ENCODE results near the gene FLAD1. TPM values are rescaled to one million over a fixed set of nuclear protein-coding genes. Genes with fewer than 3 reads are reported as not detected.
A peak's percentile ranks its signal among the peaks of the same experiment; 100 is the strongest.

Gene FLAD1
- total and polyA plus RNA-seq, 11 donors = 19.4 to 50.7 (median 27.4) TPM

DNA sequence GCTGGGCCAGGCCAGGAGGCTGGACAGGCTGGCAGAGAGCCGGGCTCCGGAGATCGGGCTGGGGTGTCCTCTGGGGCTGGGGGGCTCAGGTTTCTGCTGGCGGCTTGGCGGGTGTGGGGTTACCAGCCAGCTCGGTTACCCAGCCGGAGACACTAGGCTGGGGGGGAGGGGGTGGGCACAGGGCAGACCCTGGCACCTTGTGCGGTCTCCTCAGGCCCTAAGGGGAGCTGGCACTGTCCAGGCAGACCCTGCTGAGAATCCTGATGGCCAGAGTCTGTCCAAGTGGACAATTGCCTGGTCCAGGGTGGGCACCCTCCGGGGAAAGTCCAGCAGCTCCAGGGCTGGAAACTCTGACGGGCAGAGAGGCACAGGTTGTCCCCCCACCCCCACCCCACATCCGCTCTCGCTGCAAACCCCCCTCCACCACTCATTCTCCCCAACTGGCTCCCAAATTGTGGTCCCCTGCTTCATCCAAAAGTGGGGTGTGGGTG lies 26.1 kb downstream of the FLAD1 start:
- ATAC-seq = no peak
- intact Hi-C loops (cut with DNase I) = no loop called here

DNA sequence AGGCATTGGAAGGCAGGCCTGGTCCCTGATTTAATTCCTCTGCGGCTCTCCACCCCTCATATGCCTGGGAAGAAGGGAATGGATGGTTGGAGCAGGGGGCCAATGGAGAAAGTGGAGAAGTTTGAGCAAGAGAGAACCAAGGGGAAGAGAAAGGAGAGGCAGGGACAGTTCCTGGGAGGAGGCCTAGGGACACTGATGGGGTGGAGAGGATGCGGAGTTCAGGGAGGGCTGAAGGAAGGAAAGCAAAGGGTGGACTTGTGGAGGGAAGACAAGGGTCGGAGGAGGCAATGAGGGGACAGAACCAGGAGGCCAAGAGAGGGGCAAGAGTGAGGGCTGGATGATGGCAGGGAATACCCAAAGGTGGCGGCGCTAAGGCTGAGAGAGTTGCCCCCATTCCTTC lies 26.6 kb downstream of the FLAD1 start:
- DNase-seq = no peak
- H3K27ac ChIP-seq = peak overlapping the region in 3 of 12 donors; percentile 10 to 98 (median 97)

More for the DNA sequence above, 26.1 kb downstream of the FLAD1 start:
- TF ChIP-seq, protein P1, sequence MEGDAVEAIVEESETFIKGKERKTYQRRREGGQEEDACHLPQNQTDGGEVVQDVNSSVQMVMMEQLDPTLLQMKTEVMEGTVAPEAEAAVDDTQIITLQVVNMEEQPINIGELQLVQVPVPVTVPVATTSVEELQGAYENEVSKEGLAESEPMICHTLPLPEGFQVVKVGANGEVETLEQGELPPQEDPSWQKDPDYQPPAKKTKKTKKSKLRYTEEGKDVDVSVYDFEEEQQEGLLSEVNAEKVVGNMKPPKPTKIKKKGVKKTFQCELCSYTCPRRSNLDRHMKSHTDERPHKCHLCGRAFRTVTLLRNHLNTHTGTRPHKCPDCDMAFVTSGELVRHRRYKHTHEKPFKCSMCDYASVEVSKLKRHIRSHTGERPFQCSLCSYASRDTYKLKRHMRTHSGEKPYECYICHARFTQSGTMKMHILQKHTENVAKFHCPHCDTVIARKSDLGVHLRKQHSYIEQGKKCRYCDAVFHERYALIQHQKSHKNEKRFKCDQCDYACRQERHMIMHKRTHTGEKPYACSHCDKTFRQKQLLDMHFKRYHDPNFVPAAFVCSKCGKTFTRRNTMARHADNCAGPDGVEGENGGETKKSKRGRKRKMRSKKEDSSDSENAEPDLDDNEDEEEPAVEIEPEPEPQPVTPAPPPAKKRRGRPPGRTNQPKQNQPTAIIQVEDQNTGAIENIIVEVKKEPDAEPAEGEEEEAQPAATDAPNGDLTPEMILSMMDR (IDR thresholded peaks at IDR 0.05) = no peak
- TF ChIP-seq POLR2A (IDR thresholded peaks at IDR 0.05) = no peak
- DNase-seq = peak in 1 of 5 donors; percentile 60
- H3K36me3 ChIP-seq = peaks cover 0 to 5% (median 4%) of the 10 kb centered on the region in 9 donors
- H3K9me3 ChIP-seq = no peaks in the 10 kb centered on the region
- H3K27ac ChIP-seq = peak overlapping the region in 8 of 12 donors; percentile 77 to 98 (median 96)
- peak overlapping the region in 6 of 12 donors; percentile 26 to 59 (median 32) for H3K4me3 ChIP-seq
- H3K27me3 ChIP-seq = no peaks in the 10 kb centered on the region
- WGBS, 4 donors = 90 to 98% (median 91%) methylated on average over 8 to 12 of the region's 12 CpGs
- H3K4me1 ChIP-seq = peaks cover 8 to 93% (median 65%) of the 10 kb centered on the region in 12 donors

GRCh38 chr1:155010211-155010918 lies 27.2 kb downstream of the FLAD1 start:
- 48 to 71% (median 64%) methylated on average over 11 of the region's 11 CpGs for WGBS, 4 donors
- H3K27ac ChIP-seq = peak overlapping the region in 6 of 12 donors; percentile 10 to 98 (median 44)

More for the DNA sequence above, 26.6 kb downstream of the FLAD1 start:
- Histone ChIP-seq H3K9me3 (no peaks in the 10 kb centered on the region), H3K27me3 (no peaks in the 10 kb centered on the region), H3K4me1 (peaks cover 8 to 90% (median 60%) of the 10 kb centered on the region in 12 donors), H3K4me3 (peak overlapping the region in 3 of 12 donors; percentile 2 to 59 (median 26)), H3K36me3 (peaks cover 0 to 10% (median 8%) of the 10 kb centered on the region in 9 donors)
- ATAC-seq = no peak
- intact Hi-C loops (cut with DNase I) = loop anchor here in 2 of 10 donors (5.0 kb wide), 1 partner anchor 42 kb away; no protein-coding TSS in a partner anchor
- TF ChIP-seq POLR2A (IDR thresholded peaks at IDR 0.05) = no peak
- TF ChIP-seq, protein P1 (IDR thresholded peaks at IDR 0.05) = no peak
- 90 to 93% (median 91%) methylated on average over 5 of the region's 5 CpGs for WGBS, 4 donors

More at GRCh38 chr1:155010211-155010918, 27.2 kb downstream of the FLAD1 start:
- ATAC-seq (no peak), DNase-seq (no peak)
- no peak for TF ChIP-seq POLR2A (IDR thresholded peaks at IDR 0.05)
- TF ChIP-seq, protein P1 (IDR thresholded peaks at IDR 0.05) = no peak
- H3K4me3 ChIP-seq = peak overlapping the region in 2 of 12 donors; percentile 2 to 59
- no peaks in the 10 kb centered on the region for H3K27me3 ChIP-seq
- intact Hi-C loops (cut with DNase I) = loop anchor here in 2 of 10 donors (5.0 kb wide), 1 partner anchor 43 kb away; no protein-coding TSS in a partner anchor
- H3K36me3 ChIP-seq = peaks cover 0 to 16% (median 9%) of the 10 kb centered on the region in 9 donors
- H3K9me3 ChIP-seq = no peaks in the 10 kb centered on the region
- peaks cover 8 to 84% (median 54%) of the 10 kb centered on the region in 12 donors for H3K4me1 ChIP-seq

All from heart left ventricle (tissue), 16 donors.